Fibroblast of pulmonary artery (primary cell): ENCODE results near the gene PDCD2L.
"Not testable (repeated sequence)": the region's sequence is repeated elsewhere in the genome, so short reads cannot be mapped to it uniquely, and the experiment has no call there.

Experiments
- DNase-seq: peaks from one replicate; pipeline ENCODE4 v3.0.0-alpha.2; 2010; ENCODE audit warnings: low read depth
- H3K4me3 ChIP-seq: replicated peaks from 2 replicates; pipeline ENCODE4 v1.5.1; 2011; ENCODE audit warnings: low read depth, mild to moderate bottlenecking, control low read depth, low read length, moderate library complexity
- TF ChIP-seq, protein P1 (sequence below): IDR thresholded peaks from 2 replicates; pipeline ENCODE4 v1.5.1; 2011; ENCODE audit warnings: mild to moderate bottlenecking, control low read depth, low read length, inconsistent platforms; ENCODE audit errors: missing control alignments

Gene PDCD2L

DNA sequence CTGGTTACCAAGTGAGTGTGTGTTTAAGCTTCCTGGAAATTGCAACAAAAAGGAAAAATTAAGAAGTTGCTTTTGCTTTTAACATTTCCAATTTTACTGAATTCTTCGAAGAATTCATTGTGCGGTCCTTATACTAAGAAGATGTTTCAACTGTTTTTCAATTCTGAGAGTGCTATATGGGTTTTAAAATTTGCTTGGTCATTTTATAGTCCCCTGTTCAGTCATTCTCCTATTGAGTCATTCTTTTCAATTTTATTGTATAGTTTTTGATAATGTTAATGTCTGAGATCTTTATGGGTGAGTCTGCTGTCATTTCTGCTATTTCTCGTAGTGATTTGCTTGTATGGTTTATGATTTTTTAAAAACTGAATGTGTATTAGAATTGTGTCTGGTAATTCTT is 50.5 kb downstream of the PDCD2L start:
- TF ChIP-seq, protein P1, sequence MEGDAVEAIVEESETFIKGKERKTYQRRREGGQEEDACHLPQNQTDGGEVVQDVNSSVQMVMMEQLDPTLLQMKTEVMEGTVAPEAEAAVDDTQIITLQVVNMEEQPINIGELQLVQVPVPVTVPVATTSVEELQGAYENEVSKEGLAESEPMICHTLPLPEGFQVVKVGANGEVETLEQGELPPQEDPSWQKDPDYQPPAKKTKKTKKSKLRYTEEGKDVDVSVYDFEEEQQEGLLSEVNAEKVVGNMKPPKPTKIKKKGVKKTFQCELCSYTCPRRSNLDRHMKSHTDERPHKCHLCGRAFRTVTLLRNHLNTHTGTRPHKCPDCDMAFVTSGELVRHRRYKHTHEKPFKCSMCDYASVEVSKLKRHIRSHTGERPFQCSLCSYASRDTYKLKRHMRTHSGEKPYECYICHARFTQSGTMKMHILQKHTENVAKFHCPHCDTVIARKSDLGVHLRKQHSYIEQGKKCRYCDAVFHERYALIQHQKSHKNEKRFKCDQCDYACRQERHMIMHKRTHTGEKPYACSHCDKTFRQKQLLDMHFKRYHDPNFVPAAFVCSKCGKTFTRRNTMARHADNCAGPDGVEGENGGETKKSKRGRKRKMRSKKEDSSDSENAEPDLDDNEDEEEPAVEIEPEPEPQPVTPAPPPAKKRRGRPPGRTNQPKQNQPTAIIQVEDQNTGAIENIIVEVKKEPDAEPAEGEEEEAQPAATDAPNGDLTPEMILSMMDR: no peak
- H3K4me3 ChIP-seq: no peak overlapping the region
- DNase-seq: no peak

GRCh38 chr19:34455783-34456480 is 51.7 kb downstream of the PDCD2L start:
- not testable (repeated sequence) for DNase-seq, H3K4me3 ChIP-seq

DNA sequence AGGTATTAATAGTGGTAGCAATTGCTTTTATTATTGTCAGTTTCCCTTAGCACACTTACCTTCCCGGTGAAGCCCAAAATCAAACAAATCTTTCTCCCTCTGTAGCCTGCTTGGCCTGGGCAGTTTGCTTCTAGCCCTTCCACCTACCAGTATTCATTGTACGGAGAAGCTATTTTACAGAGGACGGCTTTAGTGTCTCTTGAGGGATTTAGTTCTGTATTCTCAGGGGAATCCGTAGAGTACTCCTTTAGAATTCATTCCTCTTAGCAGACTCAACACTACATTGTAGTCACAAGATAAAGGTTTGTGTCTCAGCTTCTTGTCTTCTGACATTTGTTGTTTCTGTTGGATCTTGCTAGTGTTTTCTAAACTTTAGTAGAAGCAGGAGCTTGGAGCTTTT is 53.2 kb downstream of the PDCD2L start:
- no peak overlapping the region for H3K4me3 ChIP-seq
- DNase-seq: no peak
- TF ChIP-seq, protein P1: no peak

DNA sequence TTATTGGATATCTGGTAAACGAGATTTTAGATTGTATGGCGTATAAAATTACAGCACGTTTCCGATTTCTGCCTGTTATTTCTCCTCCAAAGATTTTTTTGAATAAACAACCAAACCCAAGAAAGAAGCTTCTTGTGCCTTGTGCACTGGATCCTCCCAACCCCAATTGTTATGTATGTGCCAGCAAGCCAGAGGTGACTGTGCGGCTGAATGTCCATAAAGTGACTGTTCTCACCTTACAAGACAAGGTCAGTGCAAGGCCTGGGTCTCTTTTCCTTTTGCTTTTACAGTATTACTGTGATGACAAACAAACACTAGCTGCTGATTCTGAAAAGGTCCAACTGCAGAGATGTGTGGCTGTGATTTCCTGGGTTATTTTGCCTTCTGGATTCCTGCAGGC is 54.5 kb downstream of the PDCD2L start:
- TF ChIP-seq, protein P1: no peak
- H3K4me3 ChIP-seq: no peak overlapping the region
- DNase-seq: no peak

- TF ChIP-seq, protein P1: no peak
- no peak for DNase-seq
- H3K4me3 ChIP-seq: no peak overlapping the region
These were observed 55.4 kb downstream of the PDCD2L start for GRCh38 chr19:34459614-34460013.

DNA sequence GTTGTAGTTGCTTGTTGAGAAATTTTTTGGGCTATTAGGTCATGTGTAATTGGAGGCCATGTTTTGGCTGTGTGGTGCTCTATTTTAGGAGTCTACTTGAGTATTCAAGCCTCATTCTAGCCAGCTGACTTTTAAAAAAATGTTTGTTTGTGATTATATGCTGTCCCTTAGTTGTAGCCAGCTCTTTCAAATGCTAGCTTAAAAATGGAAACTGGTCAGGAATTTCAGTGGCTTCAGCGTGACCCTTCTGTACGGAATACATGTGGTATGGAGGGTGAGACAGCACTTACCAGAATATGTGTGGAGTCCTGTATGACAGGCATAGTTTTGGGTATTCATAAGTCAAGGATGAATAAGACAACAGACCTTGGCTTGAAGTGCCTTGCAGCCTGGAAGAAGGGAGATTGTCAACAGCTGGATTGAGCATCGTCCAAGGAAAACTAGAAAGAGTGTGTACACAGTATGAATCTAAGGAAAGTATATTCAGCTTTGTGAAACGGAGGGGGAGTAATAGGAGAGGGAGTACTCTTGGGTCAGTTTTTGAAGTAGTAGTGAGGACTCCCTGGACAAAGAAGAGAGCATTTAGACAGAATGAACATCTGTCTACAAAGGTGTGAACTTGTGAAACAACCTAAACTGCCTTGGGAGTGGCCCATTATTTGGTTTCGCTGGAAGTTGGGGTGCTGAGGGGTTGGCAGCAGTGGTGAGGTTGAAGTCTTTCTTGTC is 57.3 kb downstream of the PDCD2L start:
- H3K4me3 ChIP-seq: no peak overlapping the region
- TF ChIP-seq, protein P1: no peak
- DNase-seq: no peak

GRCh38 chr19:34464785-34465184 is 60.6 kb downstream of the PDCD2L start:
- DNase-seq, H3K4me3 ChIP-seq: not testable (repeated sequence)

GRCh38 chr19:34468409-34468808 is 64.2 kb downstream of the PDCD2L start:
- peak; percentile 47 for DNase-seq
- H3K4me3 ChIP-seq: no peak overlapping the region
- TF ChIP-seq, protein P1: no peak

DNA sequence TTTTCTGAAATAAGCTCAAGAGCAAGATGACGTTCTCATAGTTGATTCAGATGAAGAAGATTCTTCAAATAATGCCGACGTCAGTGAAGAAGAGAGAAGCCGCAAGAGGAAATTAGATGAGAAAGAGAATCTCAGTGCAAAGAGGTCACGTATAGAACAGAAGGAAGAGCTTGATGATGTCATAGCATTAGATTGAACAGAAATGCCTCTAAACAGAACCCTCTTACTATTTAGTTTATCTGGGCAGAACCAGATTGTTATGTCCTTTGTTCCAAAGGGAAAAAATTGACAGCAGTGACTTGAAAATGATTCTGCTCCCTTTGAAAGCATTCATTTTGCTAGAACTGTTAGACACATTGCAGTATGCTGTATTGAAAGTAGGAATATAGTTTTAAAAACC is 64.8 kb downstream of the PDCD2L start:
- H3K4me3 ChIP-seq, DNase-seq: not testable (repeated sequence)
